Trophoblast cell (in vitro differentiated cells and primary cell): ENCODE results near the gene FBXW11.
A peak's percentile ranks its signal among the peaks of the same experiment; 100 is the strongest.

Source experiments
- DNase-seq, 2 donors: peaks; one replicate each; pipeline ENCODE4 v3.0.0-alpha.2; 2016
- H2AFZ ChIP-seq: 2 replicates; pipeline ENCODE4 v1.6.1; 2013; ENCODE audit warnings: low read length, moderate library complexity, mild to moderate bottlenecking; ENCODE audit not compliant: insufficient read depth, poor library complexity
- H2AK5ac ChIP-seq: 2 replicates; pipeline ENCODE4 v1.6.1; 2013; ENCODE audit warnings: mild to moderate bottlenecking, low read length
- H2BK120ac ChIP-seq: 2 replicates; pipeline ENCODE4 v1.6.1; 2013; ENCODE audit warnings: low read length, mild to moderate bottlenecking, moderate library complexity; ENCODE audit not compliant: insufficient read depth, poor library complexity
- H2BK12ac ChIP-seq: 2 replicates; pipeline ENCODE4 v1.6.1; 2013; ENCODE audit warnings: mild to moderate bottlenecking, low read length, moderate library complexity
- H2BK5ac ChIP-seq: 2 replicates; pipeline ENCODE4 v1.6.1; 2013; ENCODE audit warnings: low read length, low read depth, moderate library complexity, mild to moderate bottlenecking; ENCODE audit not compliant: poor library complexity
- H3K14ac ChIP-seq: 2 replicates; pipeline ENCODE4 v1.6.1; 2013; ENCODE audit warnings: mild to moderate bottlenecking, low read length
- H3K18ac ChIP-seq: 2 replicates; pipeline ENCODE4 v1.6.1; 2013; ENCODE audit warnings: mild to moderate bottlenecking, low read length
- H3K23ac ChIP-seq: 2 replicates; pipeline ENCODE4 v1.6.1; 2013; ENCODE audit warnings: low read length
- H3K27ac ChIP-seq: 2 replicates; pipeline ENCODE4 v1.5.1; 2013; ENCODE audit warnings: low read depth, mild to moderate bottlenecking, inconsistent platforms, low read length, moderate library complexity
- H3K27me3 ChIP-seq: 2 replicates; pipeline ENCODE4 v1.6.1; 2013; ENCODE audit warnings: inconsistent platforms, mild to moderate bottlenecking, low read length, moderate library complexity; ENCODE audit not compliant: insufficient read depth
- H3K36me3 ChIP-seq, 2 experiments: 1 replicate in 1 of 2; 2 replicates in 1 of 2; pipeline ENCODE4 v1.6.1; 2013; ENCODE audit warnings: low read length in 2 of 2, mild to moderate bottlenecking in 2 of 2, moderate library complexity in 1 of 2; ENCODE audit not compliant: insufficient read depth in 2 of 2, control insufficient read depth in 1 of 2
- H3K4ac ChIP-seq: 2 replicates; pipeline ENCODE4 v1.6.1; 2013; ENCODE audit warnings: low read depth, mild to moderate bottlenecking, low read length, moderate library complexity
- H3K4me1 ChIP-seq, 2 experiments: 1 replicate in 1 of 2; 2 replicates in 1 of 2; pipeline ENCODE4 v1.6.1; 2013; ENCODE audit warnings: low read length in 2 of 2, mild to moderate bottlenecking in 2 of 2, moderate library complexity in 1 of 2; ENCODE audit not compliant: insufficient read depth in 2 of 2, control insufficient read depth in 1 of 2
- H3K4me2 ChIP-seq: 2 replicates; pipeline ENCODE4 v1.6.1; 2013; ENCODE audit warnings: inconsistent platforms, mild to moderate bottlenecking, low read length, moderate library complexity
- H3K4me3 ChIP-seq: 2 replicates; pipeline ENCODE4 v1.5.1; 2013; ENCODE audit warnings: mild to moderate bottlenecking, low read depth, low read length, inconsistent platforms
- H3K79me1 ChIP-seq: one replicate; pipeline ENCODE4 v1.6.1; 2013; ENCODE audit warnings: low read length
- H3K79me2 ChIP-seq: 2 replicates; pipeline ENCODE4 v1.6.1; 2013; ENCODE audit warnings: low read length, mild to moderate bottlenecking; ENCODE audit not compliant: control insufficient read depth, insufficient read depth, poor library complexity
- H3K9ac ChIP-seq: 2 replicates; pipeline ENCODE4 v1.6.1; 2013; ENCODE audit warnings: mild to moderate bottlenecking, low read length
- H3K9me3 ChIP-seq: 2 replicates; pipeline ENCODE4 v1.6.1; 2013; ENCODE audit warnings: low read depth, mild to moderate bottlenecking, control low read depth, inconsistent platforms, low read length; ENCODE audit not compliant: insufficient read depth
- H4K12ac ChIP-seq: 2 replicates; pipeline ENCODE4 v1.6.1; 2013; ENCODE audit warnings: low read depth, mild to moderate bottlenecking, low read length, moderate library complexity
- H4K8ac ChIP-seq: 2 replicates; pipeline ENCODE4 v1.6.1; 2013; ENCODE audit warnings: low read depth, mild to moderate bottlenecking, low read length, moderate library complexity
- H4K91ac ChIP-seq: one replicate; pipeline ENCODE4 v1.6.1; 2013; ENCODE audit warnings: low read depth, mild to moderate bottlenecking, low read length, moderate library complexity
- WGBS: extraction: QIAGEN DNeasy Blood & Tissue Kit; methylation state at CpG from one replicate; pipeline ENCODE4 v1.1.7; 2013; ENCODE audit warnings: missing lambda C conversion rate; ENCODE audit not compliant: insufficient read length, insufficient coverage; ENCODE audit errors: extremely low coverage; 5-methylcytosine and 5-hydroxymethylcytosine counted together

FBXW11 gene

GRCh38 chr5:171838066-171838465 lies 168.4 kb downstream of the FBXW11 start:
- Histone ChIP-seq H2BK120ac (no peak overlapping the region), H2BK12ac (no peak overlapping the region), H2AK5ac (no peak overlapping the region), H3K27me3 (no peaks in the 10 kb centered on the region), H3K18ac (no peak overlapping the region), H3K79me1 (no peaks in the 10 kb centered on the region), H3K14ac (no peak overlapping the region), H3K9ac (no peak overlapping the region), H3K36me3 (no peaks in the 10 kb centered on the region), H3K4me1 (peaks cover 0 to 2% of the 10 kb centered on the region in 2 experiments), H3K4me3 (no peak overlapping the region), H3K27ac (no peak overlapping the region), H3K9me3 (peaks cover 2% of the 10 kb centered on the region), H3K4ac (no peak overlapping the region), H4K91ac (no peak overlapping the region), H3K79me2 (no peaks in the 10 kb centered on the region), H2BK5ac (no peak overlapping the region), H4K8ac (no peak overlapping the region), H3K23ac (no peak overlapping the region), H4K12ac (no peak overlapping the region), H3K4me2 (no peak overlapping the region), H2AFZ (no peak overlapping the region)
- DNase-seq, result no peak
- WGBS, result no CpG with 5 or more reads among the region's 12 CpGs

GRCh38 chr5:171837522-171837921 lies 168.9 kb downstream of the FBXW11 start:
- Histone ChIP-seq H3K27ac (no peak overlapping the region), H3K4me1 (peaks cover 0 to 2% of the 10 kb centered on the region in 2 experiments), H3K4me2 (no peak overlapping the region), H3K14ac (no peak overlapping the region), H2BK5ac (no peak overlapping the region), H4K91ac (no peak overlapping the region), H3K18ac (no peak overlapping the region), H2BK12ac (no peak overlapping the region), H3K9me3 (peaks cover 2% of the 10 kb centered on the region), H4K12ac (no peak overlapping the region), H3K27me3 (no peaks in the 10 kb centered on the region), H3K9ac (no peak overlapping the region), H3K79me2 (no peaks in the 10 kb centered on the region), H3K79me1 (no peaks in the 10 kb centered on the region), H3K4me3 (no peak overlapping the region), H3K36me3 (no peaks in the 10 kb centered on the region), H4K8ac (no peak overlapping the region), H2AFZ (no peak overlapping the region), H3K23ac (no peak overlapping the region), H3K4ac (no peak overlapping the region), H2BK120ac (no peak overlapping the region), H2AK5ac (no peak overlapping the region)
- no peak for DNase-seq

GRCh38 chr5:171835066-171835465 lies 171.4 kb downstream of the FBXW11 start:
- no peak overlapping the region for H4K91ac ChIP-seq
- H3K79me2 ChIP-seq, result no peaks in the 10 kb centered on the region
- H2BK120ac ChIP-seq, result no peak overlapping the region
- no peaks in the 10 kb centered on the region for H3K36me3 ChIP-seq
- H3K9ac ChIP-seq, result no peak overlapping the region
- no peak overlapping the region for H3K14ac ChIP-seq
- no peak overlapping the region for H4K12ac ChIP-seq
- H3K23ac ChIP-seq, result no peak overlapping the region
- no peak overlapping the region for H2AFZ ChIP-seq
- H2AK5ac ChIP-seq, result no peak overlapping the region
- no peak overlapping the region for H3K18ac ChIP-seq
- H3K4me1 ChIP-seq, result no peaks in the 10 kb centered on the region
- H3K27me3 ChIP-seq, result no peaks in the 10 kb centered on the region
- DNase-seq, result peak; percentile 63 to 80
- no peak overlapping the region for H3K4me3 ChIP-seq
- no peaks in the 10 kb centered on the region for H3K79me1 ChIP-seq
- H3K4me2 ChIP-seq, result no peak overlapping the region
- H2BK5ac ChIP-seq, result no peak overlapping the region
- no CpG with 5 or more reads among the region's 7 CpGs for WGBS
- no peak overlapping the region for H4K8ac ChIP-seq
- H2BK12ac ChIP-seq, result no peak overlapping the region
- peaks cover 2% of the 10 kb centered on the region for H3K9me3 ChIP-seq
- H3K27ac ChIP-seq, result no peak overlapping the region
- H3K4ac ChIP-seq, result no peak overlapping the region

GRCh38 chr5:171834461-171834860 lies 172.0 kb downstream of the FBXW11 start:
- Histone ChIP-seq H4K12ac (no peak overlapping the region), H3K79me1 (no peaks in the 10 kb centered on the region), H2BK5ac (no peak overlapping the region), H2AK5ac (no peak overlapping the region), H4K8ac (no peak overlapping the region), H3K18ac (no peak overlapping the region), H3K4me3 (no peak overlapping the region), H3K36me3 (no peaks in the 10 kb centered on the region), H2BK120ac (no peak overlapping the region), H3K27me3 (no peaks in the 10 kb centered on the region), H3K4ac (no peak overlapping the region), H4K91ac (no peak overlapping the region), H3K23ac (no peak overlapping the region), H3K14ac (no peak overlapping the region), H2BK12ac (no peak overlapping the region), H3K79me2 (no peaks in the 10 kb centered on the region), H3K4me1 (no peaks in the 10 kb centered on the region), H3K4me2 (no peak overlapping the region), H2AFZ (no peak overlapping the region), H3K9me3 (peaks cover 2% of the 10 kb centered on the region), H3K27ac (no peak overlapping the region), H3K9ac (no peak overlapping the region)
- WGBS, result no CpG with 5 or more reads among the region's 2 CpGs
- no peak for DNase-seq
